Adipocyte (in vitro differentiated cells): ENCODE results near the gene GCNT2.
A peak's percentile ranks its signal among the peaks of the same experiment; 100 is the strongest.
"Not testable (repeated sequence)": the region's sequence is repeated elsewhere in the genome, so short reads cannot be mapped to it uniquely, and the experiment has no call there.

Source experiments
- DNase-seq: peaks from one replicate; pipeline ENCODE4 v3.0.0-alpha.2; 2015; ENCODE audit warnings: low read depth
- H3K27me3 ChIP-seq: replicated peaks from 2 replicates; pipeline ENCODE4 v1.7.0; 2013; ENCODE audit warnings: mild to moderate bottlenecking, low read length, moderate library complexity; ENCODE audit not compliant: control insufficient read depth, insufficient read depth
- H3K36me3 ChIP-seq: 2 replicates; pipeline ENCODE4 v1.7.0; 2013; ENCODE audit warnings: low read length, mild to moderate bottlenecking, moderate library complexity; ENCODE audit not compliant: control insufficient read depth, insufficient read depth, severe bottlenecking
- H3K4me1 ChIP-seq: 2 replicates; pipeline ENCODE4 v1.7.0; 2013; ENCODE audit warnings: mild to moderate bottlenecking, low read length, moderate library complexity; ENCODE audit not compliant: control insufficient read depth, insufficient read depth
- H3K4me3 ChIP-seq: 2 replicates; pipeline ENCODE4 v1.7.0; 2013; ENCODE audit warnings: mild to moderate bottlenecking, low read length, moderate library complexity
- H3K9ac ChIP-seq: 2 replicates; pipeline ENCODE4 v1.7.0; 2013; ENCODE audit warnings: mild to moderate bottlenecking, low read length, moderate library complexity
- H3K9me3 ChIP-seq: 2 replicates; pipeline ENCODE4 v1.7.0; 2013; ENCODE audit warnings: mild to moderate bottlenecking, low read length, moderate library complexity; ENCODE audit not compliant: control insufficient read depth

The GCNT2 gene

DNA sequence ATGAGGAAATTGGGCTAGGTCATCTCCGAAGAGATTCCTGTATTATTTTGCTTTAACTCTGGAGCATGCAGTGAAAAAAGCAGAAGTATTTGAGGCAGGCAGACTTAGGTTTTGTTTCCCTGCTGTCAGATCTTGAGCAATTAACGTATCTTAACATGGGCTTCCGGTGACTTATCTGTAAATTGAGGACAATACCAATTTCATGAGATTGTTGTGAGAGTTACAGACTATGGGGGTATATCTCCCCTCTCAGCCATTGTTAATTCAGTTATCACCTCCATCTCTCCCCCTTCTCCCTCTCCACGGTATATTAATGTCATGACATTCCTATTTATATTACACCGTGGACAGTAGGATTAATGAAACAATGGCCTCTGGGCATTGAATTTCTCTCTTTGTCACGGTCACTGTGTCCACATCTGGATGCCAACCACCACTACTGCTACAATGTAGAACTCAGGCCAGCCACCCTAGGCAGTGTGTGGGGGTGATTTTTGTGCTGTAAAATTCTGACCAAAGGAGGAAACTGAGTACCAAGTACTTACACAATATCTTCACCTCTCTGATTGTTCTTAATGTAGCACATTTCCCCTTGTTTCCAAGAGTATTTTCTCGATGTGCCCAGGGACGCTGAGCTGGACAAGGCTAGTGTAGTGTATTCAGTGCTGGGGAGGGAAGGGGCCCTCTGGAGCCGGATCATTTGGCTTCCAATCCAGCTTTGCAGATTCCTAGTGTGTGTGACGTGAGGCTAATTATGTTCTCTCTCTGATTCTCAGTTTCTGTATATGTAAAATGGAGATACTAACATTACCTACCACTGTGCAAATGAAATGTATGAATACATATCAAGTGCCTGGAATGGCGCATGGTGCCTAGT, 77.2 kb downstream of the GCNT2 start:
- Histone ChIP-seq H3K9me3 (no peaks in the 10 kb centered on the region), H3K9ac (no peak overlapping the region), H3K36me3 (no peaks in the 10 kb centered on the region), H3K27me3 (peaks cover 10% of the 10 kb centered on the region), H3K4me3 (no peak overlapping the region), H3K4me1 (no peaks in the 10 kb centered on the region)
- DNase-seq = no peak

DNA sequence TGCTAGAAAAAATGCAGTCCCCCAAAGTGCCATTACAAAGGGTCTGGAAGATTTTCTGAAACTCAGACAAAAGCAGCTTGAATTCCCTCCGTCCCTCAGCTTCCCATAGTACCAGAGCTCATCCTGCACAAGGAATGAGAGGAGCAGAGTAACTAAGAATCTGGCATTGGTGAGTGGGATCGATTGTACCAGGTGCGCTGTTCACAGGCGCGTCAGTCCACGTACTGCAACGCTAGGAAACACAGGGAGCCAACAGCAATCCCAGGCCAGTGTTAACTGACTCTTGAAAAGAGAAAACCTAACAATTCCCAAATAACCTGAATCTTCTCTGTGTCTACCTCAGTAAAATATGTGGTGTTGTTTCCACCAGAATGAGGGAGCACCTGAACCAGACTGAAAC, 77.9 kb downstream of the GCNT2 start:
- Histone ChIP-seq H3K36me3 (no peaks in the 10 kb centered on the region), H3K9me3 (no peaks in the 10 kb centered on the region), H3K27me3 (peaks cover 10% of the 10 kb centered on the region), H3K4me3 (no peak overlapping the region), H3K4me1 (no peaks in the 10 kb centered on the region), H3K9ac (no peak overlapping the region)
- DNase-seq = no peak

DNA sequence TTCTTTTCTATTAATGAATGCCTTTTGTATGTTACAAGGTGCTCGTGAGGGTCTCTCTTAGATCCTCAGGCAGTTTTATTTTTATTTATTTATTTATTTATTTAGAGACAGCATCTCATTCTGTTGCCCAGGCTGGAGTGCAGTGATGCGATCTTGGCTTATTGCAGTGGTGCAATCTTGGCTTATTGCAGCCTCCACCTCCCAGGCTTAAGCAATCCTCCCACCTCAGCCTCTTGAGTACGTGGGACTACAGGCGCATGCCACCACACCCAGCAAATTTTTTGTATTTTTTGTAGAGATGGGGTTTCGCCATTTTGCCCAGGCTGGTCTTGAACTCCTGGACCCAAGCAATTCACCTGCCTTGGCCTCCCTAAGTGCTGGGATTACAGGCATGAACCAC, 79.5 kb downstream of the GCNT2 start:
- not testable (repeated sequence) for H3K36me3 ChIP-seq, H3K4me1 ChIP-seq, H3K9ac ChIP-seq, DNase-seq, H3K4me3 ChIP-seq, H3K9me3 ChIP-seq
- H3K27me3 ChIP-seq = peaks cover 10% of the 10 kb centered on the region

DNA sequence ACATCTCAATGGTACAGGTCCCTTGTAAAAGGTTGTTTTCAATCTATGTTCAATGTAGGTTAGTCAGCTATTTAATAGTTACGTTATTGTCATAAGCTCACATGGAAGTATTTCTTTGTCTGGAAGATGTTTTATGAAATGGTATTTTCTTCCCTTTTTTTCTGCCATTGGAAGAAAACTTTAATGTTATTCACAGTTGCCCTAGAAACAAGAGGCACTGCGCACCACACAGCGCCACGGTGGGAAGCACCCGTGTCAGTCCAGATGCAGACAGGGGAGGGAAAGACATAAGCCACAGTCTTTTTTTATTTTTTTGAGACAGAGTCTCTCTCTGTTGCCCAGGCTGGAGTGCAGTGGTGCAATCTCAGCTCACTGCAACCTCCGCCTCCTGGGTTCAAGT, 82.1 kb downstream of the GCNT2 start:
- Histone ChIP-seq H3K9me3 (no peaks in the 10 kb centered on the region), H3K4me3 (no peak overlapping the region), H3K4me1 (no peaks in the 10 kb centered on the region), H3K27me3 (peaks cover 10% of the 10 kb centered on the region), H3K9ac (no peak overlapping the region), H3K36me3 (no peaks in the 10 kb centered on the region)
- DNase-seq = no peak

DNA sequence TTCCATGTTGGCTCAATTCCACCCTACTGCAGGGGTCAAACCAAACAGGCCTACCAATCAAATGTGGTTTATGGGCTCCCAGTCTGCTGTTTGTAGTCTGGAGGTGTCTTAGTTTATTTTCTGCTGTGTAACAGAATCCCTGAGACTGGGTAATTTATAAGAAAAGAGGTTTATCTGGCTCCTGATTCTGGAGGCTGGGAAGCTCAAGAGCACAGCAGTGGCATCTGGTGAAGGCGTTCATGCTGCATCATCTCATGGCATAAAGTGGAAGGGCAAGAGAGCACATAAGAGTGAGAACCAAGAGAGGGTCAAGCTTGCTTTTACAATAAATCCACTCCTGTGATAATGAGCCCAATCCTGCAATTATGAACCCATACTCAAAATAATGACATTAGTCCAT, 87.9 kb downstream of the GCNT2 start:
- H3K9ac ChIP-seq = no peak overlapping the region
- no peaks in the 10 kb centered on the region for H3K36me3 ChIP-seq
- H3K9me3 ChIP-seq = no peaks in the 10 kb centered on the region
- DNase-seq = no peak
- no peak overlapping the region for H3K4me3 ChIP-seq
- peaks cover 17% of the 10 kb centered on the region for H3K4me1 ChIP-seq
- H3K27me3 ChIP-seq = no peaks in the 10 kb centered on the region

DNA sequence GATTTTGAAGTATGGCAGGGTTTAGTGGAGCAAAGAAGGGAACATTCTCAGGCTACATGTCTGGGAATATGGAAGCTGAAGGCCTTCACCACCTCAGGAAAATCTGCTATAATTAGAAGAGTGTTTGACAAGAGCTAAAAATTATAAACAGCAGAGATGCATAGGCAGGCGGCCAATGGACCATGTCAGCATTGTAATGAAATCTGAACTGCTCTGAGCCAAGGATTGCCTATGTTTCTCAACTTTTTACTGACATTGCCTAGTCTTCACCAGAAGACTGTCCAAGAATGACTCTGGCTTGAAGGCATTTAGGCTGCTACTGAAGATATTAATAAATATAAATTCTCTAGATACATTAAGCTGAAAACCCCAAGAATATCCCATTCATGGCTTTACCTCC, 89.1 kb downstream of the GCNT2 start:
- peaks cover 17% of the 10 kb centered on the region for H3K4me1 ChIP-seq
- no peak overlapping the region for H3K4me3 ChIP-seq
- DNase-seq = peak; percentile 80
- peak overlapping the region; percentile 40 for H3K9ac ChIP-seq
- H3K9me3 ChIP-seq = no peaks in the 10 kb centered on the region
- no peaks in the 10 kb centered on the region for H3K36me3 ChIP-seq
- no peaks in the 10 kb centered on the region for H3K27me3 ChIP-seq

DNA sequence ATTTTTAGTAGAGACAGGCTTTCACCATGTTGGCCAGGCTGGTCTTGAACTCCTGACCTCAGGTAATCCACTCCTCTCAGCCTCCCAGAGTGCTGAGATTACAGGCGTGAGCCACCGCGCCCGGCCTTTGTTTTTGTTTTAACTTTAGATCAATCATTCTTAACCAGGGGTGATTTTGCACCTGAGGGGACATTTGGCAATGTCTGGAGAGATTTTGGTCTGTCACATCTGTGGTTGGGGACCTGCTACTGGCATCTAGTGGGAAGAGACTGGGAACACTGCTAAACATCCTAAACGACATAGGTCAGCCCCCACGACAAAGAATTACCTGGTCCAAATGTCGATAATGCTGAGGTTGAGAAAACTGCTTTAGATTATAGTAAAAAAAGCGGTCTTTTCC, 91.0 kb downstream of the GCNT2 start:
- no peak overlapping the region for H3K9ac ChIP-seq
- no peaks in the 10 kb centered on the region for H3K36me3 ChIP-seq
- no peaks in the 10 kb centered on the region for H3K27me3 ChIP-seq
- no peak overlapping the region for H3K4me3 ChIP-seq
- H3K9me3 ChIP-seq = no peaks in the 10 kb centered on the region
- peaks cover 17% of the 10 kb centered on the region for H3K4me1 ChIP-seq
- DNase-seq = no peak

DNA sequence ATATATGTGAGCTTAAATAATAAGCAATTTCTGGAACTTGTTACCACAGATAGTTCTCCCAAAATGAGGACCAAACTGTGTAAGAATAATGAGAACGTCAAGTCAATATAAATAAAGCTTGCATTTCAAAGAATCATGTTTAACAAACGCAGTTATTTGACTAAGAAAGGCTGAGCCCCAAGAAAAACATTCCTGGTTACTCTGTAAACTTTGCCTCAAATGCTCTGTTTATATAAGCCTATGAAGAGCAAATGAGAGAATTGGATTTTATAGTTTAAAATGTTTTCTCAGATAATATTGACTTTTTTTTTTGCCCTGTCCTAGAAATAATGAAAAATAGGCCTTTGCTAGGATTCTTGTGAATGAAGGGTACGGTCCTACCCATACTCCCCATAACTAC, 91.9 kb downstream of the GCNT2 start:
- DNase-seq = peak; percentile 74
- Histone ChIP-seq H3K4me3 (no peak overlapping the region), H3K9ac (no peak overlapping the region), H3K27me3 (no peaks in the 10 kb centered on the region), H3K9me3 (no peaks in the 10 kb centered on the region), H3K4me1 (peaks cover 17% of the 10 kb centered on the region), H3K36me3 (no peaks in the 10 kb centered on the region)

DNA sequence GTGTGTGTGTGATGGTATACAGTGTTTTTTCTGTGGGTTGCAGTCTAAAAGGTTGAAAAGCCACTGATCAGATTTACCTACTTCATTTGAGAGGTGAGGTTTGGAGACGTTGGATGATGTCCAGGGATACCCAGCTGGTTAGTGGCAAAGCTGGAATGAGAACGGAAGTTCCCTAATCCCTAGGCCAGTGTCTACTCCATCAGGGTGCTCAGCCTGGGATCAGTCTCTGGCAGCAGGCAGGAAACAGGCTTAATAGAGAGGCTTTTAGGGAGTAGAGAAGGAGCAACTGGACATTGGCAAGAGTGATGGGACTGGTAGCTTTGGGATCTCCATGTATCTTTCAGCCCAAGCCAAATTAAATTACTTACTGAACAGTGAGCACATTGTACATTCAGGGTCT, 92.6 kb downstream of the GCNT2 start:
- Histone ChIP-seq H3K9me3 (no peaks in the 10 kb centered on the region), H3K36me3 (no peaks in the 10 kb centered on the region), H3K9ac (no peak overlapping the region), H3K4me3 (no peak overlapping the region), H3K27me3 (no peaks in the 10 kb centered on the region), H3K4me1 (peaks cover 17% of the 10 kb centered on the region)
- peak; percentile 12 for DNase-seq

DNA sequence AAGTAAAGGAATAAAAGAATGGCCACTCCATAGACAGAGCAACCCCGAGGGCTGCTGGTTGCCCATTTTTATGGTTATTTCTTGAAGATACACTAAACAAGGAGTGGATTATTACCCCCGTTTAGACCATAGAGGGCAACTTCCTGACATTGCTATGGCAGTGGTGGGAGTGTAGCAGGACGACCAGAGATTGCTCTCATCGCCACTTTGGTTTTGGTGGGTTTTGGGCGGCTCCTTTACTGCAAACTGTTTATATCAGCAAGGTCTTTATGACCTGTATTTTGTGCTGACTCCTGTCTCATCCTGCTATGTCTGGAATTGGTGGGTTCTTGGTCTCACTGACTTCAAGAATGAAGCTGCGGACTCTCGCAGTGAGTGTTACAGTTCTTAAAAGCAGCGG, 94.5 kb downstream of the GCNT2 start:
- no peak overlapping the region for H3K4me3 ChIP-seq
- H3K36me3 ChIP-seq = no peaks in the 10 kb centered on the region
- H3K9ac ChIP-seq = no peak overlapping the region
- no peaks in the 10 kb centered on the region for H3K9me3 ChIP-seq
- no peak for DNase-seq
- peaks cover 7% of the 10 kb centered on the region for H3K4me1 ChIP-seq
- H3K27me3 ChIP-seq = no peaks in the 10 kb centered on the region

DNA sequence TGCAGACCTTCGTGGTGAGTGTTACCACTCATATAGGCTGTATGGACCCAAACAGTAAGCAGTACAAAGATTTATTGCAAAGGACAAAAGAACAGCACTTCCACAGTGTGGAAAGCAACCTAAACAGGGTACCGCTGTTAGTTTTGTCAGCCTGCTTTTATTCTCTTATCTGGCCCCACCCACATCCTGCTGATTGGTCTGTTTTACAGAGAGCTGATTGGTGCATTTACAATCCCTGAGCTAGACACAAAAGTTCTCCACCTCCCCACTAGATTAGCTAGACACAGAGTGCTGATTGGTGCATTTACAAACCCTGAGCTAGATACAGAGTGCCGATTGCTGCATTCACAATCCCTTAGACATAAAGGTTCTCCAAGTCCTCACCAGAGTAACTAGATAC, 95.1 kb downstream of the GCNT2 start:
- not testable (repeated sequence) for H3K36me3 ChIP-seq, H3K27me3 ChIP-seq, H3K4me3 ChIP-seq, DNase-seq, H3K4me1 ChIP-seq, H3K9me3 ChIP-seq, H3K9ac ChIP-seq
